ENCODE measurements around the gene PARVG.
"Not testable (repeated sequence)": the region's sequence is repeated elsewhere in the genome, so short reads cannot be mapped to it uniquely, and the experiment has no call there.

Gene PARVG

GRCh38 chr22:44214764-44215163, 34.0 kb downstream of the PARVG start:
- no peak for DNase-seq

GRCh38 chr22:44215287-44215686, 34.6 kb downstream of the PARVG start:
- DNase-seq, result no peak

- no peak for DNase-seq
Observed at GRCh38 chr22:44217346-44217745, 36.6 kb downstream of the PARVG start.

- no peak for DNase-seq
Observed at GRCh38 chr22:44218071-44218470, 37.3 kb downstream of the PARVG start.

GRCh38 chr22:44219101-44219870, 38.6 kb downstream of the PARVG start:
- DNase-seq, result no peak

GRCh38 chr22:44220727-44221680, 40.3 kb downstream of the PARVG start:
- no peak for DNase-seq

GRCh38 chr22:44221710-44222475, 41.2 kb downstream of the PARVG start:
- no peak for DNase-seq

GRCh38 chr22:44224166-44224565, 43.4 kb downstream of the PARVG start:
- DNase-seq, result no peak

- no peak for DNase-seq
Observed at GRCh38 chr22:44225091-44225689, 44.5 kb downstream of the PARVG start.

- no peak for DNase-seq
Observed at GRCh38 chr22:44225812-44226211, 45.1 kb downstream of the PARVG start.

GRCh38 chr22:44229331-44229730, 48.6 kb downstream of the PARVG start:
- no peak for DNase-seq

GRCh38 chr22:44229809-44230208, 49.1 kb downstream of the PARVG start:
- DNase-seq, result no peak

GRCh38 chr22:44231233-44231632, 50.5 kb downstream of the PARVG start:
- DNase-seq, result no peak

- DNase-seq, result not testable (repeated sequence)
Observed at GRCh38 chr22:44234372-44234771, 53.6 kb downstream of the PARVG start.

- DNase-seq, result no peak
Observed at GRCh38 chr22:44237290-44237689, 56.6 kb downstream of the PARVG start.

GRCh38 chr22:44241121-44241520, 60.4 kb downstream of the PARVG start:
- DNase-seq, result not testable (repeated sequence)

- peak in 1 of 2 experiments; percentile 3 for DNase-seq
Observed at GRCh38 chr22:44242946-44243724, 62.4 kb downstream of the PARVG start.

GRCh38 chr22:44243761-44244160, 63.0 kb downstream of the PARVG start:
- no peak for DNase-seq

GRCh38 chr22:44244265-44244822, 63.6 kb downstream of the PARVG start:
- DNase-seq, result peak in 1 of 2 experiments; percentile 2

GRCh38 chr22:44245438-44245837, 64.7 kb downstream of the PARVG start:
- peak in 1 of 2 experiments; percentile 1 for DNase-seq

- DNase-seq, result peak; percentile 0 to 1
Observed at GRCh38 chr22:44245867-44246266, 65.1 kb downstream of the PARVG start.
